ENCODE measurements around the gene CACNA2D2. TPM values are rescaled to one million over a fixed set of nuclear protein-coding genes. Genes with fewer than 3 reads are reported as not detected.

The CACNA2D2 gene
- total and polyA plus RNA-seq, 2 of the 13 experiments (the other 11 are each of a cell fraction or from before 2014, with no cell fraction given): not detected

GRCh38 chr3:50320853-50321335 is 182.5 kb downstream of the CACNA2D2 start (continued):
- TF ChIP-seq KLF16 (CRISPR knock-in tag; IDR thresholded peaks at IDR 0.05) (0 out of 4 replicates have a peak, but pooled peaks of 1 of the 2 experiments have one; percentile 33), KMT2A (CRISPR knock-in tag; IDR thresholded peaks at IDR 0.05) (no peak), PATZ1 (CRISPR knock-in tag; IDR thresholded peaks at IDR 0.05) (peak; percentile 82), ZNF383 (CRISPR knock-in tag; IDR thresholded peaks at IDR 0.05; ENCODE audit: borderline replicate concordance) (no peak), ATF2 (CRISPR knock-in tag; IDR thresholded peaks at IDR 0.05) (no peak), ZNF800 (CRISPR knock-in tag; IDR thresholded peaks at IDR 0.05) (no peak), POLR2AphosphoS5 (IDR thresholded peaks at IDR 0.05; ENCODE audit: low read depth, low read length) (no peak), BCLAF1 (IDR thresholded peaks at IDR 0.05) (no peak), PAWR (CRISPR knock-in tag; IDR thresholded peaks at IDR 0.05; ENCODE audit: borderline replicate concordance) (no peak), ARID4A (CRISPR knock-in tag; IDR thresholded peaks at IDR 0.05; ENCODE audit: borderline replicate concordance) (peak; percentile 77), MLXIP (CRISPR knock-in tag; IDR thresholded peaks at IDR 0.05; ENCODE audit: borderline replicate concordance) (0 out of 2 replicates have a peak, but pooled peaks have one; percentile 4), MLX (CRISPR knock-in tag; IDR thresholded peaks at IDR 0.05) (no peak)

Data from HepG2 (cell line).